ENCODE measurements around the gene ADAMTS12.
A peak's percentile ranks its signal among the peaks of the same experiment; 100 is the strongest.
"Not testable (repeated sequence)": the region's sequence is repeated elsewhere in the genome, so short reads cannot be mapped to it uniquely, and the experiment has no call there.

ADAMTS12 gene

GRCh38 chr5:33906248-33906647 lies 14.5 kb upstream of the ADAMTS12 start:
- not testable (repeated sequence) for DNase-seq (ENCODE audit: low read depth)

- no peak for DNase-seq (ENCODE audit: low read depth)
Measured at GRCh38 chr5:33905381-33905780, 13.6 kb upstream of the ADAMTS12 start.

DNA sequence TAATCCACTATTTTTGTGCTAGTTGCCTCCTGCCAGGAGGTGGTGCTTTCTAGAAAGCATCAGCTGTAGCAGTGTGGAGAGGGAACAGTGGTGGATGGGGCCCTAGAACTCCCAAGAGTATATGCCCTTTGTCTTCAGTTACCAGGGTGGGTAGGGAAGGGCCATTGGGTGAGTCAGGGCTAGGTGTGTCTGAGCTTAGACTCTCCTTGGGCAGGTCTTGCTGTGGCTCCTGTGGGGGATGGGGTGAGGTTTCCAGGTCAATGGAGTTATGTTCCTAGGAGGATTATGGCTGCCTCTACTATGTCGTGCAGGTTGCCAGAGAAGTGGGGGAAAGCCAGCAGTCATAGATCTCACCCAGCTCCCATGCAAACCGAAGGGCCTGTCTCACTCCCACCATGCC lies 11.3 kb upstream of the ADAMTS12 start:
- no peak for DNase-seq (ENCODE audit: low read depth)

DNA sequence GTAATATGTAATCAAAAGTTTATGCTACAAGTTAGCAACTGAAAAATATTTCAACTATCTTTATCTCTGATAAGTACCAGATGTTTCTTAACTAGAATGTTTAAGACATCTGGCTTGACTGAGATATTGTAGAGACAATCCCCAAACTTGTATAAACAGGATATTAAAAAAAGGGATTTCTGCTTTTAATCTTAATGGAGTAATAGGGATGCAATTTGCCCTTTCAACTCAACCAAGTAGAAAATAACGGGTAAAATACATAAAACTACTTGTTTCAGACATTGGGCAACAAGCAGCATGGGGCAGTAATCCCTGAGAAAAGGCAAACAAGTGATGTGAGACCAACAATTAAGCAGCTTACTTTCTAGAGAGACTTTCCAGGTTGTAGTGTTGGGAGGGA lies 9.4 kb upstream of the ADAMTS12 start:
- no peak for DNase-seq (ENCODE audit: low read depth)

GRCh38 chr5:33894566-33894965 lies 2.8 kb upstream of the ADAMTS12 start:
- DNase-seq (ENCODE audit: low read depth) = peak; percentile 60

DNA sequence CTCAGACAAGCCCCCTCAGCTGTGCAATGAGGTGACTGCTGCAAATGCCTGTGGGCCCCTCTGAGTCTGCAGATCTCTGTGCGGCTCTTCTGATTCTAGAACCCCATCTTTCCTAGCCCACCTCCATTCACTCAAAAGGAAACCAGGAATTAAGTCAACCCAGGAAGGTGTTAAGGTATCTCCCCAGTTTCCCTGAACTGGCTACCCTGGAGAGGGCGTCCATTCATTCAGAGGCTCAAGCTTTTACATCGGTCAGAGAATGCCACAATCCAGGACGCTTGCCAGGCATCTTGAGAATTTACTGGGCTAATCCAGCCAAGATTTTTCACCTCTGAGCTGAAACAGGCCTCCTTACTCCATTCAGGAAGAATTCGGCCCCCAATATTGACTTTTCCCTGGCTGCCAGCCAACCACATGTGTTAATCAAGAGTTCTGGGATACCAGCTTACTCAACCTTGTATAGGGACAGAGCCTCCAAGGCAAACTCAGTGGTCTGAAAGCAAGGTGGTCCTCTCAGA lies 889 bp upstream of the ADAMTS12 start:
- DNase-seq (ENCODE audit: low read depth) = peak; percentile 91

DNA sequence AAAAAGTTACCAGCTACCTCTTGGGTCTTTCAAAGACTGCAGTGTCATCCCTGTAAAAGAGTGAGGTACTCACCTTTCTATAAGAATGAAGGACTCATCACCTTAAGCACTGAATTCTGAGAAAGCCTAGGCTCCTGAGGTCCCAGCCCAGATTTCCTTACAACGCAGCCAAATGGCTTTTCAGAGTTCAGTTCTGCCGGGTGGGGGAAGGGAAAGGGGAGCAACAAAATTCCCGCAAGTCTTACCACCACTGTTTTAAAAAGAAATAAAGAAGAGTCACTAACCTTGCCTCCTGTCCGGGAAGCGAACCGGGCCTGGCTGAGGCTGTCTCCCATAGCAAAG lies 373 bp downstream of the ADAMTS12 start:
- no peak for DNase-seq (ENCODE audit: low read depth)

- no peak for DNase-seq (ENCODE audit: low read depth)
Measured at GRCh38 chr5:33890131-33891032, 1.4 kb downstream of the ADAMTS12 start.

- DNase-seq (ENCODE audit: low read depth) = no peak
Measured at GRCh38 chr5:33888587-33888986, 3.2 kb downstream of the ADAMTS12 start.

DNA sequence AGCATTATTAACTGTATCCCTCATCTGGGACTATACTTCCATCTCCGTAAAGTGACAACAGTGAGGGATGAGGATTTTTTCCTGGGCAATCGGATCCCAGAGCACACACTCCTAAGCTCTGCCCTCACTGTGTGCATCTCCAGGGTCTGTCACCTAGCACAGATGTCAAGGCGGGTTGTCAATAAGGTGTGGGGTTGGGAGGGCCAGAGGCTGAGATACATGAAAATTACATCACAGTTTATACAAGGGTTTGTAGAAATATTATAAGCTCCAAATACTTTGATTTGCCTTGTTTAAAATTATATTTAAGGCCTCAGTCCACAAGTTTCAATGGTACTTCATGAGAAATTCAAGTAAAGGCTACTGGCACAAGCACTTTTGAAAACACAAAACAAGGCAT lies 4.5 kb downstream of the ADAMTS12 start:
- no peak for DNase-seq (ENCODE audit: low read depth)

- DNase-seq (ENCODE audit: low read depth) = no peak
Measured at GRCh38 chr5:33886283-33886682, 5.5 kb downstream of the ADAMTS12 start.

DNA sequence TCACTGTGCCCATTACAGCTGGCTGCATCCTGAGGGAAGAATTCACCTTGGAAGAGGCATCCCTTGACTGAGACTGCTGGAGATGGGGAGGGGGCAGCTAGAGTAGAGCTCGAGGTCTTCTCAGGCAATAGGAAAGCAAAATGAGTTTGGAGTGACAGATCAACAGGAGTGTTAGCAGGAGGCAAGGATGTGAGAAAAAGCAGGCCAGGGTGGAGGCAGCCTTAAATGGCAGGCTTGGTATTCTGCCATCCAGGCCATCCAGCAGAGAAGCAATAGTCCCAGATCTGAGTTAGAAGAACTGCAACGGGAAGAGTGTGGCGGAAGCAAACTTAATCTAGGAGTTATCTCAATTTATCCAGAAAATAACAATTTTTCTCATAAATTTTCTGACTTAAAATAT lies 6.1 kb downstream of the ADAMTS12 start:
- DNase-seq (ENCODE audit: low read depth) = no peak

DNA sequence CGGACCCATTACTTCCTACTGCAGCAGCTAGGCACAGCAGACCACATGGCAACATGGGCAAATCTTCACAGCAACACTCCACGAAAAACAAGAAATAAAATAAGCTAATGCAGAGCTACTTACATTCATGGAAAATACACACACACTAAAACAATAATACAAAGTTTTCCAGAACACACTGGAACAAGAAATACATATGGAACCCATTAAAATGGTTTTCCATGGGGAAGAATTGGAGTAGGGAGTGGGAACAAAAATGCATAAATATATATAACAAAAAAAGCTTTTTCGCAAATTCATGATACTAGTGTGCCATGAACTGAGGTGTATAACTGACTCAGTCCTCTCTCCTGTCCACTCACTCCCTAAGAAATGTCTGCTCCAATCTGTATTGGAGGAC lies 8.3 kb downstream of the ADAMTS12 start:
- DNase-seq (ENCODE audit: low read depth) = no peak

GRCh38 chr5:33880319-33880718 lies 11.5 kb downstream of the ADAMTS12 start:
- DNase-seq (ENCODE audit: low read depth) = no peak

DNA sequence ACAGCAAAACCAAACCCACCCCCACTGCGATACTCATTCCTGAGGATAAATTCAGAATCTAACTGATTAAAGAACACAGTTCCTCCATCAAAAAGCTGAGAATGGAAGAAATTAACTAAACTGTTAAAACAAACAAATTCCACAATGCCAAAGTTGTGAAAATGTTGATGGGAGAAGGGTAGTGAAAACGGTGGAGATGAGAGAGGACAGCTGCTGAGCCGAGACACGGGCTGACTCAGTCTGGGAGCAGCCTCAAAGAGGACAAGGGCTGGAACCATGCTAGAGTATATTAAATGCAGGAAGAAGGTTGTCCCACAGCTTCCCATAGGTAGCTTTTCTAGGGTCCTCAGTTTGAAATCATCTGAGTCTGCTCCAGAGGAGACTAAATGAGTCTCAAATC lies 14.3 kb downstream of the ADAMTS12 start:
- DNase-seq (ENCODE audit: low read depth) = no peak

DNA sequence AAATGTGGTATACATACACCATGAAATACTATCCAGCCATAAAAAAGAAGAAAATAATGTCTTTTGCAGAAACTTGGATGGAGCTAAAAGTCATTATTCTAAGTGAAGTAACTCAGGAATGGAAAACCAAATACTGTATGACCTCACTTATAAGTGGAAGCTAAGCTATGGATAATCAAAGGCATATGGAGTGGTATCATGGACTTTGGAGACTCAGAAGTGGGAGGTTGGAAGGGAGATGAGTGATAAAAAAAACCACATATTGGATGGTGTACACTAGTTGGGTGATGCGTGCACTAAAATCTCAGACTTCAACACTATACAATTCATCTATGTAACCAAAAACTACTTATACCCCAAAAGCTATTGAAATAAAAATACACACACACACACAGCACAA lies 24.5 kb downstream of the ADAMTS12 start:
- DNase-seq (ENCODE audit: low read depth) = no peak

- not testable (repeated sequence) for DNase-seq (ENCODE audit: low read depth)
Measured at GRCh38 chr5:33859177-33859576, 32.6 kb downstream of the ADAMTS12 start.

DNA sequence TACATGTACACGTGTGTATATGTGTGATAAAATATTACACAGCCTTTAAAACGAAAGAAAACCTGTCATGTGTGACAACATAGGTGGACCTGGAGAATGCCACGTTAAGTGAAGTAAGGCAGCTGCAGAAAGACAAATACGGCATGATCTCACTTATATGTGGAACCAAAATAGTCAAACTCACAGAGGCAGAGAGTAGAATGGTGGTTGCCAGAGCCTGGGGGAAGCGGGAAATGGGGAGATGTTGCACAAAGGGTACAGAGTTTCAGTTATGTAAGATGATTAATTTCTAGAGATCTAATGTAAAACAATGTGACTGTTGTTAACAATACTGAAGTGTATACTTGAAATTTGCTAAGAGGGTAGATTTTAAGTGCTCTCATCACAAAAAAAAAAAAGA lies 34.8 kb downstream of the ADAMTS12 start:
- DNase-seq (ENCODE audit: low read depth) = no peak

DNA sequence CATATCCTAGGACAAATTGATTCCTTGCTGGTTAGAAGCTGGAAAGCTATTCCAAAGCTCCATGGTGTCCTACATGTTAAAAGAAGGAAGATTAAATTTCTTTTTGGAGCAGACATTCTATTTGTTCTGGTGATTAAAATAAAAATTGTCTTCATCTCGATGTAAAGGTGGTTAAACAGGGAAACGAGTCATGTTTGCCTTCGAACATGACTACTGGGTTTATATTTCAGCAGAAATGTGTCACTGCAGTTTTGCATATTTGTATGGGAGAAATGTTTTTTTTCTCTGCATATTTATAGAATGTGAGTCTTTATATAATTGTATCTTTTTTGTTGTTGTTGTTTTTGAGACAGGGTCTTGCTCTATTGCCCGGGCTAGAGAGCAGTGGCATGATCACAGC lies 36.4 kb downstream of the ADAMTS12 start:
- no peak for DNase-seq (ENCODE audit: low read depth)

DNA sequence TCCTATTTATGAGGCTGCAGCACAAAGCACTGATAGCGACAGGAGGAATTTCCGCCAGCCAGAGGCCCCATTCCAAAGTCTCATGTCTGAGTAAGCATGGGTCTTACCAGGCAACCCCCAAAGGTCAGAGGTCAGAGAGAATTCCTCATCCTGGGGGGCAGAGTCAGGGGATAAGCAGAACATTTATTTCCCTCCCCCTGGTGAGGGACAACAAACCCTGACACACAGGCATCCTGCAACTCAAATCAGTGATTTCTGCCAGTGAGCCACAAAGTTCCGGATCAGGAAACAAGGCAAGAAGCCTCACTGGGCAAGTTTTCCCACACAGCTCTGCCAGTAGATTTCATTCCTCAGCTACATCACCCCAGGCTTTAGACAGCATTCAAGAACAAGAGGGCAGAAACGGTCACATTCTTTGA lies 37.0 kb downstream of the ADAMTS12 start:
- peak; percentile 91 for DNase-seq (ENCODE audit: low read depth)

GRCh38 chr5:33852837-33853236 lies 39.0 kb downstream of the ADAMTS12 start:
- DNase-seq (ENCODE audit: low read depth) = no peak

GRCh38 chr5:33852319-33852718 lies 39.5 kb downstream of the ADAMTS12 start:
- DNase-seq (ENCODE audit: low read depth) = no peak

GRCh38 chr5:33850100-33850594 lies 41.6 kb downstream of the ADAMTS12 start:
- peak; percentile 70 for DNase-seq (ENCODE audit: low read depth)

DNA sequence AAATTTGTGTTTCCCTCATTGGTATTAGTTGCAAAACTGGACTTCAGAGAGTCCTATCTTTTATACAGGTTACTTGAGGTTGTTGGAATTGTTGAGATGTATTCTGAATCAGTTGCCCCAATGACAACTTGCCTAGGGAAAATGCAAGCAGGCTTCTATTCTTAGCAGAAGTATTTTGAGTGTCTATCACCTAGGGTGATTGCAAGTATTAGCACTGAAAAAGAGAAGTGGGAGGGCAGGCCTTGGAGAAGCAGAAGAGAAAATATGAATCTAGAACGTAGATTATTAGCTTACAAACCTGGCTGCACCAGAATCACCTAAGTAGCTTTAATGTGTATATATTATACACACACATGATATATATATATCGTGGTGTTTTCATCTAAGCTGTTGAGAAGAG lies 43.2 kb downstream of the ADAMTS12 start:
- no peak for DNase-seq (ENCODE audit: low read depth)

All from non-pigmented ciliary epithelial cell (primary cell).